HEK293T (cell line): ENCODE data around the gene DUSP12.

Experiments
- ELF4 ChIP-seq: fragments of 450-650 bp; IDR thresholded peaks from 2 replicates; pipeline ENCODE4 v1.6.1; 2017; ENCODE audit warnings: antibody characterized with exemption
- L3MBTL2 ChIP-seq: fragments of 450-650 bp; conservative IDR thresholded peaks from 2 replicates; pipeline ENCODE4 v1.6.1; 2016; ENCODE audit warnings: mild to moderate bottlenecking
- LEF1 ChIP-seq: fragments of 450-650 bp; IDR thresholded peaks from 2 replicates; pipeline ENCODE4 v1.6.1; 2017; ENCODE audit warnings: mild to moderate bottlenecking, borderline replicate concordance
- SP1 ChIP-seq: fragments of 450-650 bp; IDR thresholded peaks from 2 replicates; pipeline ENCODE4 v1.6.1; 2017
- SUZ12 ChIP-seq: fragments of 450-650 bp; IDR thresholded peaks from 2 replicates; pipeline ENCODE4 v1.6.1; 2016; ENCODE audit warnings: mild to moderate bottlenecking
- TARDBP ChIP-seq: fragments of 450-650 bp; IDR thresholded peaks from 2 replicates; pipeline ENCODE4 v1.6.1; 2016

DNA sequence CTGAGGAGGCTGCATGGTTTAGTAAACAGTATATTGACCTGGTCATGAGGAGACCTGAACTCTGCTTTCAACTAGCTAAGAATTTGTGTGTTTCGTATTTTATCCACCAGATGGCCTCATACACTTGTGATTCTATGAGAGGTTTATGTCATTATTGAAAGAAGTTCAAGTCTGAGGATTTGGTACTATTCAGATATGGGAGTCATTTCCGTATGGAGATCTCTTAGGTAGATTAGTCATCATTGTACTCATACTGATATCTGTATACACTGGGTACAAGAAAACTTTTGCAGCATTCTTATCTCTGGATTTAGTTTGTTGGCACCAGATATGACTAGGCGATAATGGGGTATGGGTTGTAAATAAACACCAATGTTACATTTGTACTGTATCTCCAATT is 43.2 kb downstream of the DUSP12 start:
- no peak for TF ChIP-seq SP1
- no peak for TF ChIP-seq TARDBP
- no peak for TF ChIP-seq SUZ12
- TF ChIP-seq L3MBTL2, result no peak
- TF ChIP-seq LEF1, result no peak
- no peak for TF ChIP-seq ELF4
